DND-41 (cell line): ENCODE results near the gene SLC23A1.

ENCODE experiments used
- EZH2 ChIP-seq: IDR thresholded peaks from 3 replicates; pipeline ENCODE4 v1.6.1; 2012; ENCODE audit warnings: borderline replicate concordance, low read depth, mild to moderate bottlenecking, moderate library complexity, low read length, inconsistent platforms; ENCODE audit not compliant: severe bottlenecking
- TF ChIP-seq, protein P1 (sequence below): IDR thresholded peaks from 2 replicates; pipeline ENCODE4 v1.5.1; 2012; ENCODE audit warnings: borderline replicate concordance, low read length, moderate library complexity, mild to moderate bottlenecking; ENCODE audit not compliant: poor library complexity, severe bottlenecking; ENCODE audit errors: extremely low read depth

DNA sequence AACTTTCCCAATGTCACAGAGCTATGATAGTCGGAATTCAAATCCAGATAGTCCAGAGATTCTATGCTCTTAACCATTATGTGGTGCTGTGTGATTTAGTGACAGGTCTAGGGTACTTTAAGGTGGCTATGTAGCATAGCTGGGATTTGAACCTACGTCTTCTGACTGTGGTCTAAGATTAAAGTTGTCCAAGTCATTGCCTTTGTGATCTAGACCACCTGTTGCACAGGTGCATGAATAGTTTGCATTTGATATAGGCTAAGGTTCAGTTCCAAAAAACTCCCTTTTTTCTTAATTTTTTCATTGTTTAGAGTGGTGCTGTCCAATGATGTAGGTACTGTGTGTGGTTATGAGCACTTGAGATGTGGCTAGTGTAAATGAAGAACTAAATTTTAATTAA lies 38.9 kb downstream of the SLC23A1 start:
- TF ChIP-seq, protein P1, sequence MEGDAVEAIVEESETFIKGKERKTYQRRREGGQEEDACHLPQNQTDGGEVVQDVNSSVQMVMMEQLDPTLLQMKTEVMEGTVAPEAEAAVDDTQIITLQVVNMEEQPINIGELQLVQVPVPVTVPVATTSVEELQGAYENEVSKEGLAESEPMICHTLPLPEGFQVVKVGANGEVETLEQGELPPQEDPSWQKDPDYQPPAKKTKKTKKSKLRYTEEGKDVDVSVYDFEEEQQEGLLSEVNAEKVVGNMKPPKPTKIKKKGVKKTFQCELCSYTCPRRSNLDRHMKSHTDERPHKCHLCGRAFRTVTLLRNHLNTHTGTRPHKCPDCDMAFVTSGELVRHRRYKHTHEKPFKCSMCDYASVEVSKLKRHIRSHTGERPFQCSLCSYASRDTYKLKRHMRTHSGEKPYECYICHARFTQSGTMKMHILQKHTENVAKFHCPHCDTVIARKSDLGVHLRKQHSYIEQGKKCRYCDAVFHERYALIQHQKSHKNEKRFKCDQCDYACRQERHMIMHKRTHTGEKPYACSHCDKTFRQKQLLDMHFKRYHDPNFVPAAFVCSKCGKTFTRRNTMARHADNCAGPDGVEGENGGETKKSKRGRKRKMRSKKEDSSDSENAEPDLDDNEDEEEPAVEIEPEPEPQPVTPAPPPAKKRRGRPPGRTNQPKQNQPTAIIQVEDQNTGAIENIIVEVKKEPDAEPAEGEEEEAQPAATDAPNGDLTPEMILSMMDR = no peak
- no peak for TF ChIP-seq EZH2
